ENCODE data around the gene ARSH.

- TF ChIP-seq GATA3 (IDR thresholded peaks at IDR 0.05; ENCODE audit: low read depth, low read length) = no peak
- TF ChIP-seq GATA2 (IDR thresholded peaks at IDR 0.05; ENCODE audit: low read depth, low read length) = no peak
Observed at GRCh38 chrX:2962381-2962780, 44.0 kb upstream of the ARSH start.
